ENCODE measurements around the gene DNAJB13.

The DNAJB13 gene

DNA sequence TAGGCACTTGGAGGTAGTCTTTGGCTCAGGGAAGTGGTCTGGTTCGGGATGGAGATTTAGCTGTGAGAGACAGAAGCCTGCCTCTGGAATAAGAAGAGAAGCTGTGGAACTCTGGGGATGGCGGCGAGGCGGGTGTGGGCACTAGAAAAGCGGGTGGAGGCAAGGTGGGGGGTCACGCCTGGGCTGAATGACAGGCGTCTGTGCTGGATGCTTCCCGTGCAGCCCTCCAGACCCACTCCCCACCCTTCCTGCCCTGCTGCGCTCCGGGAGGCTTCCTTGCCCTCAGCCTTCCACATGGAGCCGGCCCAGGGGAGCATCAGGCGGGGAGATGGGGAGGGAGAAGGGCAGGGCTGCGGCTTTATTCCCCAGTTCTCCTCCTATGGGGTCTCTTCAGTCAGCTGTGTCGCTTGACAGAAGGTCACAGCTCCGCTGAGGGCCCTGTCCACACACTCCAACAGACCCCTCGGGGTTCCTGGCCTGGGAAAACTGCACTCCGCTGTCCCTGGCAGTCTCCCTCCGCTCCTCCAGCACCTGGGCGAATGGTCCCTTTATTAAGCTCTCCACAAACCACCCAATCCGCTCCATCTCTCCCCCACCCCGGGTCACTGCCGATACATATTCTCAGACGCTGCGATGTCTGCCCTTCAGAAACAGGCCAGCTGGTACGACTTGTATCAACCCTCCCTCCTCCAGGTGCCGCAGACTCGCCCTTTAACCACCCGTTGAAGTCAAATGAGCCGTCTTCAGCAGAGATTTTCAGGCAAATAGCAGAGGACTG lies 6.2 kb downstream of the DNAJB13 start:
- no peak for DNase-seq

DNA sequence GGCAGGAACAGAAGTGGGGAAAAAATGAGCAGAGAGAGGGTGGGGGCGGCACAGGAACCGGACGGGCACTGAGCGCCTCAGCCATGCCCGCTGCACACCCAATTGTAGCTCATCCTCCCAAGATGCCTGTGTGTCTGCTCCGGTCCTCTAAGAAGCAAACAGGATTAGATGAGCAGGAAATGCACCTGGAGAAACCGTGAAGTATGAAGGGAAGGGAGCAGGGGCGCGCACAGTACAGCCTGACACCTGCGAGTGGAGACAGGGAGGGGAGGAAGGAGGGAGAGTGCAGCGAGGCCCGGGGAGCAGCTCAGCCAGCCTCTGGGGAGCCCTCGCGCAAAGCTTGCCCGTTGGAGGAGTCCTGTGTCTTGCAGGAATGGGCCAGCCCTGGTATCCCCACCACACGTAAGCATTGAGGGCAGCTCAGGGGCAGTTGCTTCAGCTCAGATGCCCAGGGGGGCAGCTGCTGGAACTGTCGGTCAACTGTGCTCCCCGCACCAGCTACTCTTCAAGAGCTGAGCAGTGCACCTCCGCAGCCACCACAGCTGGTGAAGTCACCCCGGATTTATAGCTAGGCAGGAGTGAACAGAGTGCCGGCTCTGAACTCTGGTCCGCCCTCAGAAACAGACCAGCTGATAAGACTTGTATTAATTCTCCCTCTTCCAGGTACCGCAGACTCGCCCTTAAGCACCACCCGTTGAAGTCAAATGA lies 7.0 kb downstream of the DNAJB13 start:
- DNase-seq = no peak

GRCh38 chr11:73958521-73959141 lies 7.8 kb downstream of the DNAJB13 start:
- no peak for DNase-seq

GRCh38 chr11:73961321-73961720 lies 10.5 kb downstream of the DNAJB13 start:
- no peak for DNase-seq

DNA sequence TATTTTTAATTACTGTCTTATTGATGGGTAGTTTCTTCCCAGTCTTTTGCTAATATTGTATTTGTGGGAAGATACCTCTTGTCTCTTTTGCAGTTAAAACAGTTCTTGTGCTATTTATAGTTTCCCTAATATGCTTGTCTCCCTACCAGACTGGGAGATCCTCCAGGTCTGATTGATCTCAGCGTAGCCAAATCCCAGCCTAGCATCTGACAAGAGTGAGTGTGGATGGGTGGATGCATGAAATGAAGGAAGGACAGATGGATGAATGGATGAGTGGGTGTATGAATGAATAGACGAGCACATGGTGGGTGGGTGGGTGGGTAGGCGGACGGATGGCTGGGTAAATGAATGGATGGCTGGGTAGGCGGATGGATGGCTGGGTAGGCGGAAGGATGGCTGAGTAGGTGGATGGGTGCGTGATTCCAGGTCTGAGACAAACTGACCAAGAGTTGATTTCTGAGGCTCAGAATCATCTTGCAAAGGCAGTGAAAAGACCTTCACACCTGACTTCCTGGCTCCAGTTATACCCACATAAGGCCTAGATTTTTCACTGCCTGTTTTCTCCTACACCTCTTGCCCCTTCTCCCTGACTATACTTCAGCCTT lies 11.4 kb downstream of the DNAJB13 start:
- no peak for DNase-seq

DNA sequence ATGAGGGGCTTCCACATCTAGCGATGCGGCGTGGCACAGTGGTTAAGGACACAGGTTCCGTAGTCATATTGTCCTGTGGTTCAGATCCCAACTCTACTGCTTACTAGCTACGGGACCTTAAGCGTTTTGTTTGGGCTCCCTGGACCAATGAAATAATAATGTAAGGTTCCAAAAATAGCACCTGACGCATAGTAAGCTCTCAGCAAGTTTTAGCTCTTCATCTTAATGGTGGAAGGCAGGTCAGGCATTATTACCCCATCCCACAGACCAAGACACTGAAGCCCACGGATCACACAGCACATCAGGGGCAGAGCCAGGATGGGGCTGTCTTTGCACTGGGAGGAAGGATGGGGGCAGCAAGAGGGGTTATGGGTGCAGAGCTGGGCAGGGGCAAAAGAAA lies 13.0 kb downstream of the DNAJB13 start:
- no peak for DNase-seq

GRCh38 chr11:73965076-73965763 lies 14.4 kb downstream of the DNAJB13 start:
- DNase-seq = no peak

DNA sequence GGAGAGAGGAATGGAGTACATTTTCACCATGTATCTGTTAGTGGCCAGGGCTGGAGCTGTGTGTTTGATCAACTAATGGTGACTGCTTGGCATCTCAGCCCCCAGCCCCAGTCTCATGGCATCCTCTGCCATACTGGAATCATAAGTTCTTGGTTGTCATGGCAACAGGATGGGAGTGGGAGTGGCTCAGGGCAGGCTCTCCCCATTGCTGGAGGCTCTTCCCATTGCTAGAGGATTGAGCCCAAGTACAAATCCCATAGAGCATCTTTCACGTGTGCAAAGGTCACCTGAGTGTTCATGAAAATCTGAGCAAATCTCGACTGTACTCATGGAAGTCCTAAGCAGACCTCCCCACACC lies 14.9 kb downstream of the DNAJB13 start:
- no peak for DNase-seq

DNA sequence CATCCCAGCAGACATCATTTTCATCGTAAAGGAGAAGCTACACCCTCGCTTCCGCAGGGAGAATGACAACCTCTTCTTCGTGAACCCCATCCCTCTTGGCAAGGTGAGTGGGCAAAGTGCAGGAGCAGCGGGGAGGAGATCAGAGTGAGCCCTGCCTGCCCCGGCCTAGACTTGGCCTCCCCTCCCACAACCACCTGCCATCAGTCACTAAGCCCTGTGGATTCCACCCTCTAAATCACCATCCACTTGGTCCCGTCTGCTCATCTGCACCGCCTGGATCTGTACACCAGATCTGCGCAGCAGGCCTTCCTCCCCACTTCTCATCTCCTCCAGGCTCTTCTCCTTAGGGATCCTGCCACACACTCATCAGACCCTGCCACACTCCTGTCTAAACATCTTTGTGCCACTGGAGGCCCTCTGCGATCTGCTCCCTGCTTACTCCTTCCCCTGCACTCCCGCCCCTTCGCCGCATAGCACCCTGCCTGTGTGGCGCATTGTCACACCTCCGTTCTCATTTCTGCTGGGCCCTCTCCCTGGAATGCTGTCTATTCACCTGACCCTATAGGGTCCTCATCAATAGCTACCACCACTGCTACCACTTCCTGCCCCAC lies 17.6 kb downstream of the DNAJB13 start:
- no peak for DNase-seq

GRCh38 chr11:73969091-73969490 lies 18.3 kb downstream of the DNAJB13 start:
- DNase-seq = no peak

DNA sequence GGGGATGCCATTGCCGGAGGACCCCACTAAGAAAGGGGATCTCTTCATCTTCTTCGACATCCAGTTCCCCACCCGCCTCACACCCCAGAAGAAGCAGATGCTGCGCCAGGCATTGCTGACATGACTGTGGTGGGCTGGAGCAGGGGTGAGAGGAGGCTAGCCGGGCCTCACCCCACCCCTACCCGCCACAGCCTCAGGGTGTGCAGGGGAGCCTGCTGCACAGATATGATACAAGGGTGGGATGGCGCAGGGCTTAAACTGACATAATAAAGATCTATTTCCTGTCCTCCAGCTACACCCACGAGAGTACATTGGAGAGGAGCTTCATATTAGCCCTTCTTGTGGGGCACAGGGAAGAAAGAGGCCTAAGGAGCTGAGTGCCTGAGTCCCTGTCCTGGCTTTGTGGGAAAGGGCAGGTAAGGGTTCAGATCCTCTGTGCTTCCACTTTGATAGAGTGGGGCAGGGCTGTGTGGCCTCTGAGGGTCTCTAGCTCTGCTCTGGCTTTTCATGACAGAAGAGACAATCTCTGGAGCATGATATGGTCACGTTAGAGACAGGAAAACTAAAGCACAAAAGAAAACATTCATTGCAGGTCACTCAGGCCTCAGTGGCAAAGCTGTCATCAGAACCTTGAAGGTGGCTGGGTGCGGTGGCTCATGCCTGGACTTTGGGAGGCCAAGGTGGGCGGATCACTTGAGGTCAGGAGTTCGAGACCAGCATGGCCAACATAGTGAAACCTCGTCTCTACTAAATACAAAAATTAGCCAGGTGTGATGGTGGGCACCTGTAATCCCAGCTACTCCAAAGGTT lies 19.4 kb downstream of the DNAJB13 start:
- no peak for DNase-seq

DNA sequence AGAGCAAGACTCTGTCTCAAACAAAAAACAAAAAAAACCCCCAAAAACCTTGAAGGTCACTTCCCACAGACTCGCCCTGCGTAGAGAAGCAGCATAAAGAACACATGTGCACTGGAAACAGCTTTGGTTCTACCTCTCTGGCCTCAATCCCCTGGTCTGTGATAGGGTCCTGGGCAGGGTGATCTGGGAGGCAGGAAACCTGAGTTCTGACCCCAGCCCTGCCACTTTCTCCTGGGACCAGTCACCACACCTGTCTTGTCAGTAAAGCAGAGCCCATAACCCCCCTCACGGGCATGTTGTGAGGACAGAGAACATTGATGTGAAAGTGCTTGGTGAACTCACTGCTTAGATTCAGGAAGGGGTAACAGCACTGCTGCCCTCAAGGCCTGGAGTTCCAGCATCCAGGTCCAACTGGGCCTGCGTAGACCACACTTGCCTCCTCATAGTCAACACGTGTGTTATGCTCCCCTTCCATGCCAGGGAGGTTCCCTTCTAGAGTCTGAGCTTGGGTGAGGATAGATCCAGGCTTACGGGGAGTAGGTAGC lies 20.4 kb downstream of the DNAJB13 start:
- no peak for DNase-seq

GRCh38 chr11:73972187-73972586 lies 21.4 kb downstream of the DNAJB13 start:
- DNase-seq = no peak

- no peak for DNase-seq
Measured at GRCh38 chr11:73972620-73973449, 22.0 kb downstream of the DNAJB13 start.

DNA sequence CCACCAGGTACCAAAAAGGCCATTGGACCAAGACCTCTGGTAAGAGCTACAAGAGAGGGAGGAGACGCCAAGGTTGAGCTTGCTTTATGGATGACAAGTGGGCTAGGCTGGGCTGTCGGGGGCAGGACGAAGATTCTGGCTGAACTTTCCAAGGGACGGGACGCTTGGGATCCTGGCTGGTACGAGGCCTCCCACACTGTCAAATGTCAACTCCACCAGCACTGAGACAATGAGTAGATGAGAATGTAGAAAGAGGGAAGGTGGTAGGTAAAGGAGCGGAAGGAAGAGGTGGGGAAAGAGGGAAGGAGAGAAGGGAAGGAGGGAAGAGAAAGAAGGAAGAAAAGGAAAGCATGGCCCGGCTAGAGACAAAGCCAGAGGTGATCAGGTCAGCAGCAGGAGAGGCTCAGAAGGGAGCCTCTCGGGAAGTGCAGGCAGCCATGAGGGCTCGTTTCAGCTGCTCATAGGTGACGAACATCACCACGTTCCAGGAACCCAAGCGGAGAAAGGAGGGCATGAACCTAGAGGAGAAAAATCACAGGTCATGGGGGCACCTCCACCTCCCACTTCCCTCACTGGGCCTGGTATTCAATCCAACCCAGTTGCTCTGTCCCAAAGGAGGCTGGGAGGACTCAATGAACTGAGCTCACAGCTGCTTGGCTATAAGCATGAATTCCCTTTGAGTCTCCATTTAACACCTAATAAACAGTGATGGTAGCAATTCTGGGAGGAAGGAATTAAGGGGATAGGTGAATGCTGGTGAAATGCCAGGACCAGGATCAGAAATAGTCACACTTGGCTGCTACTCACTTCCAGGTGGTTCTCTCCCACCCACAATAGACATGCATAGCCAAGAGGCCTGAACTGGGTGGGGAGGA lies 24.0 kb downstream of the DNAJB13 start:
- no peak for DNase-seq

DNA sequence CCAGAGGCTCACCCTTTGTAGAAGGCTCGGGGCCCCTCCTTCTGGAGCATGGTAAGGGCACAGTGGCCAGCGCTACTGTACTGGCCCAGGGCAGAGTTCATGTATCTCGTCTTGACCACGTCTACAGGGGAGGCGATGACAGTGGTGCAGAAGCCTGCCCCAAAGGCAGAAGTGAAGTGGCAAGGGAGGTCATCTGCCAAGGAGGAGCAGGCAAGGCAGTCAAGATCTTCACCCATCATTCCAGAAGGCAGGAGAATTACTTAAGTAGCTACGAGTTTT lies 24.6 kb downstream of the DNAJB13 start:
- DNase-seq = no peak

GRCh38 chr11:73976451-73977151 lies 25.8 kb downstream of the DNAJB13 start:
- DNase-seq = no peak

DNA sequence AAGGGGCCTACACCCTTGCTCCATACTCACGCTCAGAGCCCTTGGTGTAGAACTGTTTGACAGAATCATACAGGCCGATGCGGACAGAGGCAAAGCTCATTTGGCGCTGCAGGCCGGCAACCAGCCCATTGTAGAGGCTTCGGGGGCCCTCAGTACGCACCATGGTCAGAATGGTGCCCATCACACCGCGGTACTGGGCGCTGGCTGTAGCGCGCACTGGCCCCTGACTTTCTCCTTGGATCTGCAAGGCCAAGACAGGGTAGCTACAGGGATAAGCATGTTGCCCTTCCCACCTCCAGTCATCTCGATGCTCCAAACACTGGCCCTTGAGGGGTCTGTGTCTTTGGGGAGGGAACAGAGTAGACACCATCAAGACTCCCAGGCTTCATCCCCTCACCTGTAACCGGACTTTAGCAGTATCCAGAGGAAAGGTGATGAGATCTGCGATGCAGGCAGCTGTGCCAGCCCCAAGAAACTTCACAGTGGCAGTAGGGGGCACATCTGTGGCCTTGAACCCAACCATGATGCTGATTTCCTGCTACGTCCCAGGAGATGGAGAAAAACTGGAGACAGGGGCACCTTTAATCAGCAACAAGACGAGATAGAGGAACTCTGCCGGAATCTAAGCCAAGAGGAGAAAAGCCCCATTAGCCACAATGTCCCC lies 27.2 kb downstream of the DNAJB13 start:
- DNase-seq = no peak

Data from midbrain (tissue), 1 donor.